HK-2 (cell line): Measurements from ENCODE around the gene LBHD1.
"Not testable (repeated sequence)": the region's sequence is repeated elsewhere in the genome, so short reads cannot be mapped to it uniquely, and the experiment has no call there.

ENCODE experiments used
- DNase-seq: peaks from one replicate; pipeline ENCODE4 v3.0.0-alpha.2; 2018; ENCODE audit not compliant: unreplicated experiment

LBHD1 gene

GRCh38 chr11:62616957-62617356 is 55.1 kb downstream of the LBHD1 start:
- DNase-seq = not testable (repeated sequence)

GRCh38 chr11:62615521-62615920 is 56.5 kb downstream of the LBHD1 start:
- DNase-seq = no peak

GRCh38 chr11:62614275-62614674 is 57.8 kb downstream of the LBHD1 start:
- peak; percentile 56 for DNase-seq

DNA sequence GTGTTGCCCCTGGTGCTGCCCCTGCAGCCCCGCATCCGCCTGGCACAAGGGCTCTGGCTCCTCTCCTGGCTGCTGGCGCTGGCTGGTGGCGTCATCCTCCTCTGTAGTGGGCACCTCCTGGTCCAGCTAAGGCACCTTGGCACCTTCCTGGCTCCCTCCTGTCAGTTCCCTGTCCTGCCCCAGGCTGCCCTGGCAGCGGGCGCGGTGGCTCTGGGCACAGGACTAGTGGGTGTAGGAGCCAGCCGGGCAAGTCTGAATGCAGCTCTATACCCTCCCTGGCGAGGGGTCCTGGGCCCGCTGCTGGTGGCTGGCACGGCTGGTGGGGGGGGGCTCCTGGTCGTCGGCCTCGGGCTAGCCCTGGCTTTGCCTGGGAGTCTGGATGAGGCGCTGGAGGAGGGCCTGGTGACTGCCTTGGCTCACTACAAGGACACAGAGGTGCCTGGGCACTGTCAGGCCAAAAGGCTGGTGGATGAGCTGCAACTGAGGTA is 58.7 kb downstream of the LBHD1 start:
- no peak for DNase-seq
